ENCODE results near the gene ATP6AP2. TPM values are rescaled to one million over a fixed set of nuclear protein-coding genes. Genes with fewer than 3 reads are reported as not detected.

The ATP6AP2 gene, protein sequence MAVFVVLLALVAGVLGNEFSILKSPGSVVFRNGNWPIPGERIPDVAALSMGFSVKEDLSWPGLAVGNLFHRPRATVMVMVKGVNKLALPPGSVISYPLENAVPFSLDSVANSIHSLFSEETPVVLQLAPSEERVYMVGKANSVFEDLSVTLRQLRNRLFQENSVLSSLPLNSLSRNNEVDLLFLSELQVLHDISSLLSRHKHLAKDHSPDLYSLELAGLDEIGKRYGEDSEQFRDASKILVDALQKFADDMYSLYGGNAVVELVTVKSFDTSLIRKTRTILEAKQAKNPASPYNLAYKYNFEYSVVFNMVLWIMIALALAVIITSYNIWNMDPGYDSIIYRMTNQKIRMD
- 62.0 TPM for total RNA-seq (2021; ENCODE audit: unreplicated experiment)
- 67.3 and 73.6 TPM in 2 replicates for polyA plus RNA-seq (2012)
- percentile 62 among the genes with signal in this experiment for Bru-seq, nascent RNA
- percentile 79 among the genes with signal in this experiment for BruChase-seq, experiment 1, labeled RNA remaining after a 6-hour chase
- BruChase-seq, experiment 2, labeled RNA remaining after a 2-hour chase = percentile 65 among the genes with signal in this experiment
- long read RNA-seq, transcript ATP6AP2-217 (9 exons, 2,337 nt) = major isoform, 165 of 192 reads
- long read RNA-seq, transcript ATP6AP2-215 (8 exons, 1,962 nt) = minor isoform, 5 of 192 reads
- long read RNA-seq, partial matches to known transcripts = 7 of 192 reads
- long read RNA-seq, other reads (novel, unspliced or antisense) = 4 of 192 reads

DNA sequence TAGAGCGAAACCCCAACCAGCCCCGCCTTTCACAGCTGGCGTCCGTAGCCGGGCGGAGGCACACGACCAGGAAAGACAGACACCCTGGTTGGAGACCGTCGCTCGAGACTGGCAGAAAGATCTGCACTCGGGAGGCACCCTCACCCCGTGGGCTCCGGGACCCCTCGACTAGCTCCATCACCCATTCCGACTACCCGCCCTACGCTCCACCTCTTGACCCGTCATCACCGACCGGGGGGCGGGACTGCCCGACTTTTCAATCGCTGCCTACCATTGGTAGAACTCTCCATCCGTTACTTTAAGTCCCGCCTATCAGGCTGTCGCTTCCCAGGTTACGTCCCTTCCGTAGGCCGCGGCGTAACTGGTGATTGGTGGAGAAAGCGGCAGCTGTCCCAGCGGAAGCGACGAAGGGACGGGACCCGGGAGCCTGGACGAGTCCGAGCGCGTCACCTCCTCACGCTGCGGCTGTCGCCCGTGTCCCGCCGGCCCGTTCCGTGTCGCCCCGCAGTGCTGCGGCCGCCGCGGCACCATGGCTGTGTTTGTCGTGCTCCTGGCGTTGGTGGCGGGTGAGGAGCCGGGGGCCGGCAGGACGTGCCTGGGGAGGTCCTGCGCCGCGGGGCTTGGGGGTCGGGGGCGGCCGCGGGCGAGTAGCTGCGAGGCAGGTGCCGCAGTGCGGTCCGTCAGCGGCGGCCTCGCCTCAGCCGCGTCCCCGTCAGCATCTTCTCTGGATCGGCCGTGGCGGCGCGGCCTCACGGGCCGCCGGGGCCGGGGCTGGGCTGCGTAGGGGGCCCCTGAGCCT is at the start of gene ATP6AP2:
TSS of gene ATP6AP2 (plus strand) at position 434 of the 799 bp plus-strand sequence. CDS start at position 530, 96 bp downstream.
- ChIA-PET CTCF (no interaction called here), RAD21 (ENCODE audit: low non-redundant PET in 1 of 2, low total read pairs in 2 of 2, uncharacterized antibody in 2 of 2, unreplicated experiment in 2 of 2) (no interaction called here), POLR2A (interaction anchor here (1.4 kb wide), 1 partner anchor 36 kb away, joined by 3 read pairs; no protein-coding TSS in a partner anchor)
- H3K79me2 ChIP-seq (ENCODE audit: insufficient read depth, low read length) = peaks cover 8% of the 10 kb centered on the region
- no peaks in the 10 kb centered on the region for H4K20me1 ChIP-seq (ENCODE audit: insufficient read depth)
- peak within 1 kb of the TSS; percentile 64 to 70 for H3K4me3 ChIP-seq (replicated peaks in 1 of 2; ENCODE audit: low read depth in 1 of 2, low read length in 2 of 2)
- H3K27me3 ChIP-seq (ENCODE audit: insufficient read depth, low read length) = no peaks in the 10 kb centered on the region
- intact Hi-C loops (cut with micrococcal nuclease) = no loop called here
- H3K9ac ChIP-seq (ENCODE audit: low read length) = peak within 1 kb of the TSS; percentile 68
- H3K9me3 ChIP-seq (ENCODE audit: control insufficient read depth in 1 of 2, insufficient read depth in 1 of 2, low read depth in 1 of 2, low read length in 2 of 2) = no peaks in the 10 kb centered on the region
- H3K4me1 ChIP-seq (ENCODE audit: control insufficient read depth in 1 of 2, insufficient read depth in 2 of 2, low read length in 2 of 2) = peaks cover 0 to 11% of the 10 kb centered on the region in 2 experiments; a peak in 2 of 4 replicates
- no peaks in the 10 kb centered on the region for H3K9me2 ChIP-seq (ENCODE audit: insufficient read depth)
- BruUV-seq (replicated peaks) = no TSS peak
- no peaks in the 10 kb centered on the region for H3K36me3 ChIP-seq (ENCODE audit: control insufficient read depth in 1 of 2, insufficient read depth in 2 of 2, low read length in 2 of 2)
- ATAC-seq = peak; percentile 97
- TF ChIP-seq SIN3A (IDR thresholded peaks at IDR 0.05; ENCODE audit: low read depth) (0 out of 2 replicates have a peak, but pooled peaks have one; percentile 17), SP1 (IDR thresholded peaks at IDR 0.05; ENCODE audit: low read depth) (peak; percentile 93), ZFX (IDR thresholded peaks at IDR 0.05) (peak; percentile 33; the same call in 1 of the 2 replicates), ELF1 (IDR thresholded peaks at IDR 0.05; ENCODE audit: borderline replicate concordance, low read depth) (0 out of 2 replicates have a peak, but pooled peaks have one; percentile 26), FOSL1 (IDR thresholded peaks at IDR 0.05; ENCODE audit: low read depth) (no peak), POLR2AphosphoS5 (IDR thresholded peaks at IDR 0.05; ENCODE audit: low read depth, low read length) (peak; percentile 66)
- TF ChIP-seq, protein P1, sequence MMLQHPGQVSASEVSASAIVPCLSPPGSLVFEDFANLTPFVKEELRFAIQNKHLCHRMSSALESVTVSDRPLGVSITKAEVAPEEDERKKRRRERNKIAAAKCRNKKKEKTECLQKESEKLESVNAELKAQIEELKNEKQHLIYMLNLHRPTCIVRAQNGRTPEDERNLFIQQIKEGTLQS (IDR thresholded peaks at IDR 0.05) = no peak
- TF ChIP-seq, protein P2, sequence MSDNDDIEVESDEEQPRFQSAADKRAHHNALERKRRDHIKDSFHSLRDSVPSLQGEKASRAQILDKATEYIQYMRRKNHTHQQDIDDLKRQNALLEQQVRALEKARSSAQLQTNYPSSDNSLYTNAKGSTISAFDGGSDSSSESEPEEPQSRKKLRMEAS (IDR thresholded peaks at IDR 0.05) = peak; percentile 29; the same call in 1 of the 2 replicates
- peak; percentile 86 for DNase-seq (ENCODE audit: low read depth, low spot score)
- peak within 1 kb of the TSS; percentile 43; the same call in 1 of the 2 replicates for H3K27ac ChIP-seq (ENCODE audit: low read depth, low read length)
- no peak within 1 kb of the TSS for H2AFZ ChIP-seq (ENCODE audit: low read depth, low read length, poor library complexity, severe bottlenecking)
- H3K4me2 ChIP-seq (ENCODE audit: low read length) = peak within 1 kb of the TSS; percentile 79

Measured in HCT116 (cell line).